CD4-positive, alpha-beta T cell treated with Interleukin-4 for 1 hour (primary cell): ENCODE measurements around the gene C9orf43.

Experiments used
- DNase-seq, 2 donors: peaks; one replicate each; pipeline ENCODE4 v3.0.0-alpha.2; 2020 to 2022

Gene C9orf43

DNA sequence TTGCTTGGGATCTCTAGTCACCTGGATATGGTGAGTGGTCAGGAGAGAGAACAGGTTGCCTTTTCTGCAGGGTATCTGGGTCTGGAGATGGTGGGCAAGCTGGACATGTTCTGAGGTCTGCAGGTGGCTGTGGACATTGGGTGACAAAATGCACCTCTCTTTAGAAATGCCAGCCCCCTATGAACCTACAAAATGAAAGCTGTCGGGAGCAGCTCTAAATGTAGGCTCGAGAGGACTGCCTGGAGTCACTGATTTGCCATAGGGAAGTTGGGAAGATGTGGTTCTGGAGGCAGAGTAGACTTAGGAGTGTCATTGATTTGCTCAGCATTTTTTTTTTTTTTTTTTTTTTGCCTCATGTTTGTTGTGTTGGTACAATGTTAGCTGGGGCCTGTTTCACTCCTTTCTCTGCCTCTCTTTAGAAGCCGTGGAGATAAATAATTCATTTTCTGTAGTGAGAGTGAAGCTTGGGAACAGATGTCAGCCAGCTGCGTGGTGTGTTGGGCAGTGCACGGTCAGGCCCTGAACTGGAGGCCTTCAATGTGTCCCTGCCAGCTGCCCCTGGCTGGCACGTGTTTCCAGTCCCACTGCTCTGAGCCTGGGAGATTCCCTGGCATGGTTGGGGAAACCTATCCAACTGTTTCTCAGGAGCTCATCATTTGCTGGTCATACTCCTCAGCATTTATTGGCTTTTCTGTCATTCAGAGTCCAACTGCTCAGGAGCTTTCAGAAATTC lies 58.3 kb downstream of the C9orf43 start:
- DNase-seq: no peak

DNA sequence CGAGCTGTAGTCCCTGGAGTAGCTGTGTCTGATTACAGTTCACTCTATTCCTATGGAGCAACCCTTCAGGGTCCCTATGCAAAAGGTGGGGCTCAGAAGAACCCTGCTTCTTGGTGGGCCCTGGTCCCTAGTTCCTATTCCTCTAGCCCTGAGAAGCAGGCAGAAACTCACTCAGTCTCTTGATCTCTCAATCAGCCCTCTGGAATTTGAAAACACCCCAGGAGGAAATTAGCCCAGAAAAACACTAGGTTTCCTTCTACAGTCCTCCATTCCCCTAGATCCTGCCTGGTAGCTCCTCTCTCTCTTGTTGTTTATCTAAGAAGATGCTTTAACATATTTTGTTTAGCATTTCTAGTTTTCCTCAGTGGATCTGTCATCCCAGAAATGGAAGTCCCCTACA lies 60.6 kb downstream of the C9orf43 start:
- no peak for DNase-seq

DNA sequence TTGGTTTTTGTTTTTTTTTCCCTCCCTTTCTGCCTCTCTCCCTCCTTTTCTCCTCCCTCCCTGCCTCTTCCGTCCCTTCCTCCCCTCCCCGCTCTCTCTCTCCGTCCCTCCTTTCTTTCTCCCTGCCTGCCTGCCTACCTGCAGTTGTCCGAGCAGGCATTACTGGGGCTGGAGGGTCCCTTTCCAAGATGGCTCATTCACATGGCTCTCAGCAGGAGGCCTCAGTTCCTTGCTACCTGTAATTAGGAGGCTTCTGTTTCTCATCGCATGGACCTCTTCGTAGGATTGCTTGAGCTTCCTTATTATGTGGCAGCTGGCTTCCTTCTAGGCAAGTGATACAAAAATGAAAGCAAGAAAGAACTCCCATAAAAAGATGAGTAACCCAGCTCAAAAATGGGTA lies 61.0 kb downstream of the C9orf43 start:
- DNase-seq: no peak

DNA sequence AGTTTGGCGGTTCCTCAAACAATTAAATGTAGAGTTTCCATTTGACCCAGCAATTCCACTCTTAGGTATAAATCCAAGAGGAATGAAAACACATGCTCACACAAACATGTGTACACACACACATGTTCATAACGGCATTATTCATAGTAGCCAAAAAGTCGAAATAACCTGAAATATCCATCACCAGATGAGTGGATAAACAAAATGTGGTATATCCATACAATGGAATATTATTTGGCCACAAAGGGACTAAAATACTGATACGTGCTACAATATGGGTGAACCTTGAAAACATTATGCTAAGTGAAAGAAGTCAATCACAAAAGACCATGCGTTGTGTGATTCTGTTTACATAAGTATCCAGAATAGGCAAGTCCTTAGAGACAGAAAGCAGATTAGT lies 61.7 kb downstream of the C9orf43 start:
- DNase-seq: no peak

DNA sequence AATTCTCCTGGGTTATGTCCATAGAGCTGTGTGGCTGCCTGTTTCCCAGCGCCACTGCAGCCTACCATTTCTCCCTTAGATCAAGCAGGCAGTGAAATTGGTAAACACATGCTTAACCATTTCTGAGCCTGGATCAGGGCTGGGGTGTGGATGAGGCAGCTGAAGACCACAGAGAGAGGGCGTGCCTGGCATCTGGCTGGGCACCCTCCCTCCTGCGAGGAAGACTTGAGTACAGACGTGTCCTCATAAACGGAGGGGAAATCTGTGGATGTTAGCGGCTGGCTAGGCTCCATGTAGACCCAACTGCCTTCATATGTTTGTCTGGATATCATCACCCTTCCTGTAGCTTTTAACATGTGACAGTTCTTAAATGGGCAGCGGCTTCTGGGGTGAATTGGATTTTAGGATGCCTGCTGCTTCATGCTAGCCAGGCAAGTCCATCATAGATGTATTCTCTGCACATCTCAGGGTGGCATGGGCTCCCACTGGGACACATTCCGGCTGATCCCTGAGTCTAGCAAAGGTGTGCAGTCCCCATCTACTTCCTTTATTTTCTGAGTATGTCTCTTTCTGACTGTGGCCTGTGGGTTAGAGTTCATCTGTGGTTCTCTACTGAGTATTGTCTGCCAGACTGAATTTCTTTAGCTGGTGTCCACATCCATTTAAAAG lies 63.9 kb downstream of the C9orf43 start:
- DNase-seq: no peak

DNA sequence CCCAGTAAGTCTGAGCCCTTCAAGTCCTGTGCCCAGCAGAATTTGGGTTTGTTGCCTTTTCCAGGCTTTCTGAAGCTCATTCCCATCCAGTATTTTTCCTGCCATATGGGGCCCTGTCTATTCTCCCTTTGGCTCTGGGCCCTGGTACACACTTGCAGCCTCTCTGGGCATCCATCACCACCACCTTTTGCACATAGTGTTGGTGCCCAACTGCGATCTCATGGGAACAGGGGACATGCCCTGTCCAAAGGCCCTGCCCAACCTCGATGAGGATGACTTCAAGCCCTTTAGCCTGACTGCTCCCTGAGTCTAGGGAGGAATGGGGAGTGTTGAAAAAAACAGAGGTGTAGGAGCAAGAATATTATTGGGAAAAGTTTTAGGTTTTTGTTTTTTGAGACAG lies 64.5 kb downstream of the C9orf43 start:
- DNase-seq: no peak

DNA sequence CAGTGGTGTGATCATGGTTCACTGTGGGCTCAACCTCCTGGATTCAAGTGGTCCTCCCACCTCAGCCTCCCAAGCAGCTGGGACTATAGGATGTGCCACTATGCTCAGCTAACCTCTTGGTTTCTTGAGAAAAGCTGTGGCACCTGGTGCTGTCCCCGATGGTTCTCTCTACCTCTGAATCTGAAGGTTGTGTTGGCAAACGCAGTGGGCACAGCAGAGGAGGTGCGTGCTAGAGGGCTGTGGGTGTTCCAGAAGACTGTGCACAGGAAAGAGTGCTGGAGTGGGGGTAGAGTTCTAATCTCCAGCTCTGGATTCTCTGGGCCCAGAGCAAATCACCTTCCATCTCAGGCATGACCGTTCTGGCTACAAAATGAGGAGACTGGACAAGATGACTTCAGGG lies 65.4 kb downstream of the C9orf43 start:
- DNase-seq: no peak

DNA sequence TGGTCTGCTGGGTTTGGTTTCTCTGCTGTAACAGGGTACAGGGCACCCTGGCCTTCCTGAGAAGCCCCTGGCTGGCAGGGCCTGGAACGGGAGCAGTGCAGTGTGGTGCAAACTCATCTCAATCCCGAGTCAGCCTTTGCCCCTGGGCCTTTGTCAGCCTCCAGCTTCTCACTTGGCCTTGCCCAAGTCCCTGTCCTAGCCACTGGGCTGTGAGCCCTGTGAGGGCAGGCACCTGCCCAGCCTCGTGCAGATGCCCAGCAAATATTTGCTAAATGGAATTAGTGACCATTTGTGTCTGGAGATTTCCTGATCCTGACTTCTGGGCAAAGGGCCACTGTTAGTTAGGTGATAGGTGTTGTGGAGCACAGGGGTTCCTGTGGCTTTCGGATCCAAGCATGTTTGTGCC lies 66.0 kb downstream of the C9orf43 start:
- DNase-seq: no peak

DNA sequence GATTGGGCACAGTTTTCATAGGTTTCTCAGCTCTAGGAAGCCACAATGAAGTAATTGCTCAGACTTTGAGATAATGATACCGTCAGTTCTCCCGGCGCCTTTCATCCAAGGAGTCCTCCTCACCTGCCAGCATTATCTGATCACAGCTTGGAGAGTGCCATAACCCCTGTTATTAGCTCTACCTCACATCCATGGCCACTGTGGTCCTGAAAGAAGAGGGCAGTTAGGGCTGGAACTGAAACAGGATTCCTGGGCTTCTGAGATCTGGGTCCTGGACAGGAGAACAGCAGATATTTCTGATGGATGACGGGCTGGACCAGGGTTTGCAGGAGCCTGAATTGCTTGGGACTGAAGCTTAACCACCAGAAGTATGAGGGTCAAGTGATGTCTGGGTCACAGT lies 66.5 kb downstream of the C9orf43 start:
- no peak for DNase-seq

DNA sequence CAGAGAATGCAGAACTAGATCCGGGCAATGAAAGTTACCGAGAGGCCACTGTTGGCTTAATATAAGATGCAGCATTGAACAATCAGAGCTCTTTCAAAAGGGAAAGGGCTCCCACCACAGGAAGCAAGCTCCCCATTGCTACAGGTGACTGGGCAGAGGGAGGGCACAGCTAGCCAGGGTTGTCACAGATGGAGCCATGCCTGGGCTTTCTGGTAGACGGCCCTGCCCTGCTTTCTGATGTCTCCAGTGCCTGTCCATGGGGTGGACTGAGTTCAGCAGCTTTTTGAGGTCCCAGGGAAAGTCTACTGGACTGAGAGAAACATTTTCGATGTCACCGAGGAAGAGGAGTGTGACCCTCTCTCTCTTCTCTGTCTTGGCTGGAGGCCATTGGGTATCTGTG lies 67.1 kb downstream of the C9orf43 start:
- DNase-seq: no peak

DNA sequence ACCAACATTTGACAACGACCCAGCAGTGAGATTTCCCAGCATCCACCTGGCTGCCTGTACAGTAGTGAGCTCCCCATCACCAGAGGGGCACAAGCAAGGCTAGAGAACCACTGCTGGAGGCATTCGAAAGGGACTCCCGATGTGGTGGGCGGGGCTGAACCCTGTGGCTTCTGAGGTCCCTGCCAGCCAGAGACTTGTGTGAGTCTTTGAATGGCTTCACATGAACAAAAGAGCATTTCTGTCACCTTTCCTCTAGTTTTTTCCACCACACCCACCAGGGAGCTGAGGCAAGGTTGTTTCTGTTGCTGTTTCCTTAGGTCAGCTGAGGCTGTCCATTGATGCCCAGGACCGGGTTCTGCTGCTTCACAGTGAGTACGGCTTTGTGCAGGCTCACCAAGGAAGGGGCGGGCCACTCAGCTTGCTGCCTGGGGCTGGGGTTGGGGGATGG lies 68.7 kb downstream of the C9orf43 start:
- DNase-seq: peak in 1 of 2 donors; percentile 25
